ENCODE results near the gene SPTLC1. TPM values are rescaled to one million over a fixed set of nuclear protein-coding genes. Genes with fewer than 3 reads are reported as not detected.

Gene SPTLC1
- total RNA-seq, 1 experiment from 2014 or later = 68.0 TPM

GRCh38 chr9:92064711-92065110, 50.5 kb downstream of the SPTLC1 start:
- peaks cover 8% of the 10 kb centered on the region for H3K4me1 Mint-ChIP-seq (ENCODE audit: insufficient read depth, unreplicated experiment)
- BruUV-seq (replicated peaks) = no TSS peak
- intact Hi-C loops (cut with micrococcal nuclease) = no loop called here
- DNase-seq (ENCODE audit: unreplicated experiment) = peak; percentile 64
- no peak for TF ChIP-seq CTCF (IDR thresholded peaks at IDR 0.05; ENCODE audit: unreplicated experiment)
- H3K27ac Mint-ChIP-seq (ENCODE audit: low read depth, unreplicated experiment) = peak overlapping the region; percentile 87
- peaks cover 83% of the 10 kb centered on the region for H3K36me3 Mint-ChIP-seq (ENCODE audit: insufficient read depth, unreplicated experiment)
- ChIA-PET POLR2A (no interaction called here), CTCF (no interaction called here)
- H3K27me3 Mint-ChIP-seq (ENCODE audit: insufficient read depth, unreplicated experiment) = no peaks in the 10 kb centered on the region
- no peak overlapping the region for H3K4me3 Mint-ChIP-seq (ENCODE audit: unreplicated experiment)
- peaks cover 25% of the 10 kb centered on the region for H3K9me3 Mint-ChIP-seq (ENCODE audit: unreplicated experiment)

- no TSS peak for BruUV-seq (replicated peaks)
- ChIA-PET POLR2A (no interaction called here), CTCF (no interaction called here)
- no peak for DNase-seq (ENCODE audit: unreplicated experiment)
- Mint-ChIP-seq H3K36me3 (ENCODE audit: insufficient read depth, unreplicated experiment) (peaks cover 60% of the 10 kb centered on the region), H3K27me3 (ENCODE audit: insufficient read depth, unreplicated experiment) (no peaks in the 10 kb centered on the region), H3K4me3 (ENCODE audit: unreplicated experiment) (no peak overlapping the region), H3K9me3 (ENCODE audit: unreplicated experiment) (peaks cover 25% of the 10 kb centered on the region), H3K27ac (ENCODE audit: low read depth, unreplicated experiment) (no peak overlapping the region), H3K4me1 (ENCODE audit: insufficient read depth, unreplicated experiment) (peaks cover 8% of the 10 kb centered on the region)
- TF ChIP-seq CTCF (IDR thresholded peaks at IDR 0.05; ENCODE audit: unreplicated experiment) = no peak
- intact Hi-C loops (cut with micrococcal nuclease) = no loop called here
These were observed 54.0 kb downstream of the SPTLC1 start for GRCh38 chr9:92061184-92061583.

- H3K36me3 Mint-ChIP-seq (ENCODE audit: insufficient read depth, unreplicated experiment) = peaks cover 65% of the 10 kb centered on the region
- no peak overlapping the region for H3K27ac Mint-ChIP-seq (ENCODE audit: low read depth, unreplicated experiment)
- POLR2A ChIA-PET = interaction anchor here (0.9 kb wide), 1 partner anchor 12 kb away, joined by 4 read pairs; no protein-coding TSS in a partner anchor
These were observed 55.6 kb downstream of the SPTLC1 start for GRCh38 chr9:92059661-92060060.

GRCh38 chr9:92058723-92059444, 56.3 kb downstream of the SPTLC1 start:
- H3K27me3 Mint-ChIP-seq (ENCODE audit: insufficient read depth, unreplicated experiment) = no peaks in the 10 kb centered on the region
- CTCF ChIA-PET = interaction anchor here (0.5 kb wide), 1 partner anchor 283 kb away, joined by 3 read pairs; no protein-coding TSS in a partner anchor

More at GRCh38 chr9:92059661-92060060, 55.6 kb downstream of the SPTLC1 start:
- TF ChIP-seq CTCF (IDR thresholded peaks at IDR 0.05; ENCODE audit: unreplicated experiment) = no peak
- peaks cover 2% of the 10 kb centered on the region for H3K4me1 Mint-ChIP-seq (ENCODE audit: insufficient read depth, unreplicated experiment)
- BruUV-seq (replicated peaks) = no TSS peak
- CTCF ChIA-PET = interaction anchor here (0.6 kb wide), 1 partner anchor 1397 kb away, joined by 3 read pairs; no protein-coding TSS in a partner anchor
- H3K4me3 Mint-ChIP-seq (ENCODE audit: unreplicated experiment) = no peak overlapping the region
- intact Hi-C loops (cut with micrococcal nuclease) = no loop called here
- no peak for DNase-seq (ENCODE audit: unreplicated experiment)
- H3K27me3 Mint-ChIP-seq (ENCODE audit: insufficient read depth, unreplicated experiment) = no peaks in the 10 kb centered on the region
- H3K9me3 Mint-ChIP-seq (ENCODE audit: unreplicated experiment) = peaks cover 25% of the 10 kb centered on the region

More at GRCh38 chr9:92058723-92059444, 56.3 kb downstream of the SPTLC1 start:
- DNase-seq (ENCODE audit: unreplicated experiment) = no peak
- H3K4me1 Mint-ChIP-seq (ENCODE audit: insufficient read depth, unreplicated experiment) = no peaks in the 10 kb centered on the region
- BruUV-seq (replicated peaks) = no TSS peak
- peaks cover 25% of the 10 kb centered on the region for H3K9me3 Mint-ChIP-seq (ENCODE audit: unreplicated experiment)
- no peak overlapping the region for H3K4me3 Mint-ChIP-seq (ENCODE audit: unreplicated experiment)
- POLR2A ChIA-PET = interaction anchor here (0.9 to 1.1 kb wide), 2 partner anchors 12 to 30 kb away, joined by 4 read pairs; no protein-coding TSS in a partner anchor
- intact Hi-C loops (cut with micrococcal nuclease) = no loop called here
- H3K27ac Mint-ChIP-seq (ENCODE audit: low read depth, unreplicated experiment) = no peak overlapping the region
- no peak for TF ChIP-seq CTCF (IDR thresholded peaks at IDR 0.05; ENCODE audit: unreplicated experiment)
- H3K36me3 Mint-ChIP-seq (ENCODE audit: insufficient read depth, unreplicated experiment) = peaks cover 68% of the 10 kb centered on the region

Measured in MCF 10A (cell line).